ENCODE results near the gene TP53BP2. TPM values are rescaled to one million over a fixed set of nuclear protein-coding genes. Genes with fewer than 3 reads are reported as not detected.
"Not testable (repeated sequence)": the region's sequence is repeated elsewhere in the genome, so short reads cannot be mapped to it uniquely, and the experiment has no call there.

The TP53BP2 gene
- total RNA-seq, 2 donors from 2014 or later, result 63.1 to 88.9 TPM

DNA sequence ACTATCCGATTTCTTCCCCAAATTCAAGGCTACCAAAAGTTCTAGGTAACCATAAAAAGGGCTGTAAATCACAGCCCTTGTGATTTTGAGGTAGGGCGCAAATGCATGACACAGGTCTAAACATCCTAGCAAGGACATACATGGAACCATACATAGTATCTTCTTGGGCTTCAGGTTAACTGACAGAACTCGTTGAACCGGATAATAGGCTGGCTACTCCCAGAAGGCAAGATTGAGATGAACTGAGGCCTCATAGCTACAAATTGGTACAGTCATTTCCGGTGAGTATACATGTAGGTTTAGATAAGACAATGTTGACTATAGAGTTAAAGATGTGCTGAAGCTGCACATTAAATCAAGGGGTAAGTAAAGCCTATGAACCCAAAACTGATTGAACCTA is 27.3 kb upstream of the TP53BP2 start:
- Histone ChIP-seq H3K9me3 (no peaks in the 10 kb centered on the region), H3K4me1 (ENCODE audit: control insufficient read depth in 1 of 2, low read depth in 2 of 2) (no peaks in the 10 kb centered on the region), H3K27me3 (replicated peaks; ENCODE audit: insufficient read depth) (no peaks in the 10 kb centered on the region), H3K36me3 (no peaks in the 10 kb centered on the region), H3K4me3 (no peak overlapping the region), H3K27ac (no peak overlapping the region)
- DNase-seq (ENCODE audit: low spot score), result no peak
- TF ChIP-seq, protein P1, sequence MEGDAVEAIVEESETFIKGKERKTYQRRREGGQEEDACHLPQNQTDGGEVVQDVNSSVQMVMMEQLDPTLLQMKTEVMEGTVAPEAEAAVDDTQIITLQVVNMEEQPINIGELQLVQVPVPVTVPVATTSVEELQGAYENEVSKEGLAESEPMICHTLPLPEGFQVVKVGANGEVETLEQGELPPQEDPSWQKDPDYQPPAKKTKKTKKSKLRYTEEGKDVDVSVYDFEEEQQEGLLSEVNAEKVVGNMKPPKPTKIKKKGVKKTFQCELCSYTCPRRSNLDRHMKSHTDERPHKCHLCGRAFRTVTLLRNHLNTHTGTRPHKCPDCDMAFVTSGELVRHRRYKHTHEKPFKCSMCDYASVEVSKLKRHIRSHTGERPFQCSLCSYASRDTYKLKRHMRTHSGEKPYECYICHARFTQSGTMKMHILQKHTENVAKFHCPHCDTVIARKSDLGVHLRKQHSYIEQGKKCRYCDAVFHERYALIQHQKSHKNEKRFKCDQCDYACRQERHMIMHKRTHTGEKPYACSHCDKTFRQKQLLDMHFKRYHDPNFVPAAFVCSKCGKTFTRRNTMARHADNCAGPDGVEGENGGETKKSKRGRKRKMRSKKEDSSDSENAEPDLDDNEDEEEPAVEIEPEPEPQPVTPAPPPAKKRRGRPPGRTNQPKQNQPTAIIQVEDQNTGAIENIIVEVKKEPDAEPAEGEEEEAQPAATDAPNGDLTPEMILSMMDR (IDR thresholded peaks at IDR 0.05), result no peak
- no peak for ATAC-seq (ENCODE audit: insufficient number of reproducible peaks, low FRiP score, low read depth)

DNA sequence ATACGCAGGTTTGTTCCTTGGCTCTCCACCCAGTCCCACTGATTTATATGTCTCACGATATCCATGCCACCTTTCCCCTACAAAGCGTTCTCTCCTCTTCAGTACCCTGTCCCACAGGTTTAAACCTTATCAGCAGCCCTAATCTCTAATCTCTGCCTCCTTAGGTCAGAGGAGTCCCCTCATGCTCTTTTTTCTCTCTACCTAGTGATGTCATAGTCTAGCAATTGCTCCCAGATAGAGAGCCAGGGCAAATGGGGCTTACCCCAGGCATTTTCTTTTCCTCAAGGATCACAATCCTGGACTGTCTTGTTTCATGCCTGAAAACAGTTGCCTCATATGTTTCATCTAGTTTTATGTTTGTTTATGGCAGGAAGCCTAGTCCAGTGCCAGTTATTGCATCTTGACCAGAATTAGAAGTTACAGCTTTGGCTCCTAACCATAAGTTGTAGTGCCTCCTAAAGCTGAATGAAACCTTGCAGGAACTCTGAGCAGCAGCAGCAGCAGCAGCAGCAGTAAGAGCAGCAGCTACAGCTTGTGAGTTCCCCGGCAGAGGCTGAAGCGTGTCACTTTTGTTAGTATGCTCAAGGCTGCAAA is 26.7 kb upstream of the TP53BP2 start:
- DNase-seq (ENCODE audit: low spot score), result no peak
- Histone ChIP-seq H3K27me3 (replicated peaks; ENCODE audit: insufficient read depth) (no peaks in the 10 kb centered on the region), H3K4me1 (ENCODE audit: control insufficient read depth in 1 of 2, low read depth in 2 of 2) (no peaks in the 10 kb centered on the region), H3K9me3 (no peaks in the 10 kb centered on the region), H3K4me3 (no peak overlapping the region), H3K27ac (no peak overlapping the region), H3K36me3 (no peaks in the 10 kb centered on the region)
- TF ChIP-seq, protein P1 (IDR thresholded peaks at IDR 0.05), result no peak
- ATAC-seq (ENCODE audit: insufficient number of reproducible peaks, low FRiP score, low read depth), result no peak

DNA sequence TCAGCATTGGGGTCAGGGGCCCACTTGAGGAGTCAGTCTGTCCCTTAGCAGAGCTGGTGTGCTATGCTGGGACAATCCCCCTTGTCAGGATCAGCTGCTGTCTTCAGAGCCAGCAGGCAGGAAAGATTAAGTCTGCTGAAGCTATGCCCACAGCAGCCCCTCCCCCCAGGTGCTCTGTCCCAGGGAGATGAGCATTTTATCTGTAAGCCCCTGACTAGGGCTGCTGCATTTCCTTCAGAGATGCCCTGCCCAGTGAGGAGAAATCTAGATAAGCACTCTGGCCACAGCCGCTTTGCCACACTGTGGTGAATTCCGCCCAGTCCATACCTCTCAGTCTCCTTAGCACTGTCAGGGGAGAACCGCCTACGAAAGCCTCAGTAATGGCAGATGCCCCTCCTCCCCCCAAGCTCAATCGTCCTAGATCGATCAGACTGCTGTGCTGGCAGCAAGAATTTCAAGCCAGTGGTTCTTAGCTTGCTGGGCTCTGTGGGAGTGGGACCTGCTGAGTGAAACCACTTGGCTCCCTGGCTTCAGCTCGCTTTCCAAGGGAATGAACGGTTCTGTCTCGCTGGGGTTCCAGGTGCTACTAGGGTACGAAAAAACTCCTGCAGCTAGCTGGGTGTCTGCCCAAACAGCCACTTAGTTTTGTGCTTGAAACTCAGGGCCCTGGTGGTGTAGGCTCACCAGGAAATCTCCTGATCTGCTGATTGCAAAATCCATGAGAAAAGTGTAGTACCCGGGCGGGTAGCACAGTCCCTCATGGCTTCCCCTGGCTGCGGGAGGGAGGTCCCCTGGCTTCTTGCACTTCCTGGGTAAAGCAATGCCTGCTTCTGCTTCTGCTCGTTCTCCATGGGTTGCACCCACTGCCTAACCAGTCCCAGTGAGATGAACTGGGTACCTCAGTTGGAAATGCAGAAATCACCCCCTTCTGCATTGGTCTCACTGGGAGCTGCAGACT is 25.1 kb upstream of the TP53BP2 start:
- Histone ChIP-seq H3K9me3 (no peaks in the 10 kb centered on the region), H3K27me3 (replicated peaks; ENCODE audit: insufficient read depth) (no peaks in the 10 kb centered on the region), H3K4me3 (no peak overlapping the region), H3K36me3 (no peaks in the 10 kb centered on the region), H3K4me1 (ENCODE audit: control insufficient read depth in 1 of 2, low read depth in 2 of 2) (no peaks in the 10 kb centered on the region), H3K27ac (no peak overlapping the region)
- ATAC-seq (ENCODE audit: insufficient number of reproducible peaks, low FRiP score, low read depth), result no peak
- DNase-seq (ENCODE audit: low spot score), result no peak
- TF ChIP-seq, protein P1 (IDR thresholded peaks at IDR 0.05), result no peak

DNA sequence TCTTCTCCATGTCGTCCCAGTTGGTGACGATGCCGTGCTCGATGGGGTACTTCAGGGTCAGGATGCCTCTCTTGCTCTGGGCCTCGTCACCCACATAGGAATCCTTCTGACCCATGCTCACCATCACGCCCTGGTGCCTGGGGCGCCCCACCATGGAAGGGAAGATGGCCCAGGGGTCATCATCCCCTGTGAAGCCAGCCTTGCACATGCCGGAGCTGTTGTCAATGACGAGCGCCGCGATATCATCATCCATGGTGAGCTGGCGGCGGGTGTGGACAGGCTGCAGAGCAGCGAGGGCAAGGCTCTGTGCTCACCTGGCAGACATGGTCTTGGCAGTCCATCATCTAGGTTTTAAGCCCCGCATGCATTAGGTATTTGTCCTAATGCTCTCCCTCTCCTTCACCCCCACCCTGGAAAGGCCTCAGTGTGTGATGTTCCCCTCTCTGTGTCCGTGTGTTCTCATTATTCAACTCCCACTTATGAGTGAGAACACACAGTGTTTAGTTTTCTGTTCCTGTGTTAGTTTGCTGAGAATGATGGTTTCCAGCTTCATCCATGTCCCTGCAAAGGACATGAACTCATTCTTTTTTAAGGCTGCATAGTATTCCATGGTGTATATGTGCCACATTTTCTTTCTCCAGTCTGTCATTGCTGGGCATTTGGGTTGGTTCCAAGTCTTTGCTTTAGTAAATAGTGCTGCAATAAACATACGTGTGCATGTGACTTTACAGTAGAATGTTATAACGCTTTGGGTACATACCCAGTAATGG is 19.0 kb upstream of the TP53BP2 start:
- DNase-seq (ENCODE audit: low spot score); H3K27me3 ChIP-seq (replicated peaks; ENCODE audit: insufficient read depth); H3K4me1 ChIP-seq (ENCODE audit: control insufficient read depth in 1 of 2, low read depth in 2 of 2); ATAC-seq (ENCODE audit: insufficient number of reproducible peaks, low FRiP score, low read depth); H3K9me3 ChIP-seq; H3K27ac ChIP-seq; H3K4me3 ChIP-seq; H3K36me3 ChIP-seq: not testable (repeated sequence)

DNA sequence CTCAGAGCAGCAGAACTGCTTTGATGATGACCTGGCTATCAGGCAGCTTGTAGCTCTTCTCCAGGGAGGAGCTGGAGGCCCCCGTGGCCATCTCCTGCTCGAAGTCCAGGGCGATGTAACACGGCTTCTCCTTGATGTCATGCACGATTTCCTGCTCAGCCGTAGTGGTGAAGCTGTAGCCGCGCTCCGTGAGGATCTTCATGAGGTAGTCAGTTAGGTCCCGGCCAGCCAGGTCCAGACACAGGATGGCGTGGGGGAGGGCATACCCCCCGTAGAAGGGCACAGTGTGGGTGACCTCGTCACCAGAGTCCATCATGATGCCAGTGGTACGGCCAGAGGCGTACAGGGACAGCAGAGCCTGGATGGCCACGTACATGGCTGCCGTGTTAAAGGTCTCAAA is 18.3 kb upstream of the TP53BP2 start:
- Histone ChIP-seq H3K27me3 (replicated peaks; ENCODE audit: insufficient read depth) (no peaks in the 10 kb centered on the region), H3K27ac (no peak overlapping the region), H3K36me3 (no peaks in the 10 kb centered on the region), H3K4me1 (ENCODE audit: control insufficient read depth in 1 of 2, low read depth in 2 of 2) (no peaks in the 10 kb centered on the region), H3K4me3 (no peak overlapping the region), H3K9me3 (no peaks in the 10 kb centered on the region)
- no peak for DNase-seq (ENCODE audit: low spot score)
- TF ChIP-seq, protein P1 (IDR thresholded peaks at IDR 0.05), result no peak
- no peak for ATAC-seq (ENCODE audit: insufficient number of reproducible peaks, low FRiP score, low read depth)

Data from thoracic aorta (tissue), 2 donors.